Hematopoietic multipotent progenitor cell treated with erythropoietin and hydrocortisone succinate and interleukin-3 and kit ligand, for 4 days (in vitro differentiated cells): ENCODE measurements around the gene EPC2.

Source experiments
- DNase-seq: peaks from one replicate; pipeline ENCODE4 v3.0.0-alpha.2; 2015

Gene EPC2

GRCh38 chr2:148816176-148816575, 171.6 kb downstream of the EPC2 start:
- no peak for DNase-seq

- DNase-seq = no peak
These were observed 172.7 kb downstream of the EPC2 start for GRCh38 chr2:148817210-148817708.

GRCh38 chr2:148819019-148819585, 174.6 kb downstream of the EPC2 start:
- DNase-seq = no peak

- no peak for DNase-seq
These were observed 179.6 kb downstream of the EPC2 start for GRCh38 chr2:148824190-148824589.

GRCh38 chr2:148826791-148827190, 182.2 kb downstream of the EPC2 start:
- DNase-seq = no peak

GRCh38 chr2:148828941-148829340, 184.4 kb downstream of the EPC2 start:
- DNase-seq = no peak

GRCh38 chr2:148829618-148830017, 185.1 kb downstream of the EPC2 start:
- no peak for DNase-seq

GRCh38 chr2:148832637-148833036, 188.1 kb downstream of the EPC2 start:
- no peak for DNase-seq
